Tibial nerve (tissue), 4 donors: ENCODE data around the gene ECSIT. TPM values are rescaled to one million over a fixed set of nuclear protein-coding genes. Genes with fewer than 3 reads are reported as not detected.
"Not testable (repeated sequence)": the region's sequence is repeated elsewhere in the genome, so short reads cannot be mapped to it uniquely, and the experiment has no call there.

Experiments used
- DNase-seq, 2 donors: peaks; one replicate each; pipeline ENCODE4 v3.0.0-alpha.2; 2019; ENCODE audit warnings: low spot score in 2 of 2
- H3K27ac ChIP-seq, 4 donors: fragments of 200-600 bp; sonication (generic) in 3 of 4; one replicate each; pipeline ENCODE4 v1.5.1; 2017 to 2019; ENCODE audit warnings: mild to moderate bottlenecking in 1 of 4
- H3K27me3 ChIP-seq, 2 donors: fragments of 200-600 bp; sonication (generic) in 1 of 2; one replicate each; pipeline versions ENCODE4 v1.5.1 to v1.6.0; 2017 to 2019
- H3K36me3 ChIP-seq, 3 donors: fragments of 200-600 bp; sonication (generic); one replicate each; pipeline ENCODE4 v1.5.1; 2018 to 2019
- H3K4me1 ChIP-seq, 4 donors: fragments of 200-600 bp; sonication (generic) in 3 of 4; one replicate each; pipeline ENCODE4 v1.5.1; 2017 to 2019
- H3K4me3 ChIP-seq, 4 donors: fragments of 200-600 bp; sonication (generic) in 3 of 4; one replicate each; pipeline ENCODE4 v1.5.1; 2017 to 2019; ENCODE audit warnings: mild to moderate bottlenecking in 1 of 4, moderate library complexity in 1 of 4
- H3K9me3 ChIP-seq, 4 donors: fragments of 200-600 bp; sonication (generic) in 3 of 4; one replicate each; pipeline ENCODE4 v1.5.1; 2017 to 2019
- CTCF ChIP-seq, 5 experiments: fragments of 200-600 bp in 3 of 5; fragments of 450-650 bp in 2 of 5; sonication (generic) in 3 of 5; IDR thresholded peaks; one replicate each; pipeline ENCODE4 v1.5.1; 2016 to 2019; ENCODE audit warnings: antibody characterized with exemption in 5 of 5, mild to moderate bottlenecking in 3 of 5, moderate library complexity in 2 of 5
- EP300 ChIP-seq, 2 donors: sonication (generic); formaldehyde crosslinking; IDR thresholded peaks; one replicate each; pipeline ENCODE4 v1.6.1; 2017; ENCODE audit warnings: antibody characterized with exemption in 2 of 2, mild to moderate bottlenecking in 1 of 2
- POLR2A ChIP-seq, 2 donors: fragments of 450-650 bp; IDR thresholded peaks; one replicate each; pipeline ENCODE4 v1.6.1; 2017; ENCODE audit warnings: antibody characterized with exemption in 2 of 2, mild to moderate bottlenecking in 2 of 2, moderate library complexity in 2 of 2
- WGBS, 2 donors: methylation state at CpG; one replicate each; pipeline ENCODE4 v1.1.5; 2018; 5-methylcytosine and 5-hydroxymethylcytosine counted together
- total RNA-seq, 4 donors: library from RNA; depleted of rRNA; stranded (reverse); fragments of >200 nt; gene quantifications; one replicate each; pipeline ENCODE4 v1.1.0, GENCODE V29; 2016

ECSIT gene
- total RNA-seq, 4 donors from 2014 or later = 45.2 to 81.6 (median 58.4) TPM

- Histone ChIP-seq H3K27me3 (peaks cover 0 to 25% of the 10 kb centered on the region in 2 donors), H3K4me3 (no peak overlapping the region)
Observed at GRCh38 chr19:11461453-11461852, 67.5 kb downstream of the ECSIT start.

GRCh38 chr19:11460207-11460606 is 68.7 kb downstream of the ECSIT start:
- Histone ChIP-seq H3K4me1 (no peaks in the 10 kb centered on the region), H3K36me3 (no peaks in the 10 kb centered on the region), H3K27ac (no peak overlapping the region), H3K9me3 (no peaks in the 10 kb centered on the region), H3K4me3 (no peak overlapping the region), H3K27me3 (peaks cover 0 to 17% of the 10 kb centered on the region in 2 donors)
- DNase-seq = no peak
- WGBS, 2 donors = 47 to 52% methylated on average over 4 of the region's 4 CpGs
- no peak for TF ChIP-seq EP300 (IDR thresholded peaks at IDR 0.05)
- no peak for TF ChIP-seq CTCF (IDR thresholded peaks at IDR 0.05)
- TF ChIP-seq POLR2A (IDR thresholded peaks at IDR 0.05) = no peak

More at GRCh38 chr19:11461453-11461852, 67.5 kb downstream of the ECSIT start:
- Histone ChIP-seq H3K4me1 (no peaks in the 10 kb centered on the region), H3K9me3 (no peaks in the 10 kb centered on the region), H3K36me3 (no peaks in the 10 kb centered on the region), H3K27ac (no peak overlapping the region)
- TF ChIP-seq CTCF (IDR thresholded peaks at IDR 0.05) (no peak), POLR2A (IDR thresholded peaks at IDR 0.05) (no peak), EP300 (IDR thresholded peaks at IDR 0.05) (no peak)
- no peak for DNase-seq
- 54 to 71% methylated on average over 2 of the region's 2 CpGs for WGBS, 2 donors

GRCh38 chr19:11458912-11459311 is 70.0 kb downstream of the ECSIT start:
- H3K4me1 ChIP-seq, DNase-seq, H3K36me3 ChIP-seq, H3K4me3 ChIP-seq, H3K27ac ChIP-seq, H3K9me3 ChIP-seq: not testable (repeated sequence)
- 80 to 82% methylated on average over 11 of the region's 11 CpGs for WGBS, 2 donors
- H3K27me3 ChIP-seq = peaks cover 0 to 13% of the 10 kb centered on the region in 2 donors

GRCh38 chr19:11458236-11458900 is 70.6 kb downstream of the ECSIT start:
- WGBS, 2 donors = 86 to 88% methylated on average over 19 of the region's 19 CpGs
- no peak for DNase-seq
- no peak overlapping the region for H3K27ac ChIP-seq
- TF ChIP-seq EP300 (IDR thresholded peaks at IDR 0.05) (no peak), CTCF (IDR thresholded peaks at IDR 0.05) (no peak), POLR2A (IDR thresholded peaks at IDR 0.05) (no peak)
- H3K4me1 ChIP-seq = no peaks in the 10 kb centered on the region
- H3K36me3 ChIP-seq = no peaks in the 10 kb centered on the region
- H3K4me3 ChIP-seq = no peak overlapping the region
- H3K27me3 ChIP-seq = peaks cover 0 to 16% of the 10 kb centered on the region in 2 donors
- H3K9me3 ChIP-seq = no peaks in the 10 kb centered on the region

GRCh38 chr19:11457831-11458230 is 71.1 kb downstream of the ECSIT start:
- no peak overlapping the region for H3K4me3 ChIP-seq
- H3K27me3 ChIP-seq = peaks cover 0 to 21% of the 10 kb centered on the region in 2 donors
- 78 to 86% methylated on average over 18 to 20 of the region's 20 CpGs for WGBS, 2 donors

More at GRCh38 chr19:11457831-11458230, 71.1 kb downstream of the ECSIT start:
- H3K9me3 ChIP-seq = no peaks in the 10 kb centered on the region
- DNase-seq = no peak
- TF ChIP-seq EP300 (IDR thresholded peaks at IDR 0.05) = no peak
- TF ChIP-seq CTCF (IDR thresholded peaks at IDR 0.05) = no peak
- TF ChIP-seq POLR2A (IDR thresholded peaks at IDR 0.05) = no peak
- no peak overlapping the region for H3K27ac ChIP-seq
- H3K4me1 ChIP-seq = peaks cover 0 to 1% (median 0%) of the 10 kb centered on the region in 4 donors
- H3K36me3 ChIP-seq = no peaks in the 10 kb centered on the region
